HG02943 (cell line): Measurements from ENCODE around the gene APOBR.
"Not testable (repeated sequence)": the region's sequence is repeated elsewhere in the genome, so short reads cannot be mapped to it uniquely, and the experiment has no call there.

ENCODE experiments used
- ATAC-seq: cut with Tn5 transposase; IDR thresholded peaks from one replicate; pipeline ENCODE4 v1.9.1; 2021; ENCODE audit warnings: mild to moderate bottlenecking, low read depth, moderate library complexity; ENCODE audit not compliant: unreplicated experiment

The APOBR gene

GRCh38 chr16:28526201-28527099 is 32.0 kb downstream of the APOBR start:
- no peak for ATAC-seq

DNA sequence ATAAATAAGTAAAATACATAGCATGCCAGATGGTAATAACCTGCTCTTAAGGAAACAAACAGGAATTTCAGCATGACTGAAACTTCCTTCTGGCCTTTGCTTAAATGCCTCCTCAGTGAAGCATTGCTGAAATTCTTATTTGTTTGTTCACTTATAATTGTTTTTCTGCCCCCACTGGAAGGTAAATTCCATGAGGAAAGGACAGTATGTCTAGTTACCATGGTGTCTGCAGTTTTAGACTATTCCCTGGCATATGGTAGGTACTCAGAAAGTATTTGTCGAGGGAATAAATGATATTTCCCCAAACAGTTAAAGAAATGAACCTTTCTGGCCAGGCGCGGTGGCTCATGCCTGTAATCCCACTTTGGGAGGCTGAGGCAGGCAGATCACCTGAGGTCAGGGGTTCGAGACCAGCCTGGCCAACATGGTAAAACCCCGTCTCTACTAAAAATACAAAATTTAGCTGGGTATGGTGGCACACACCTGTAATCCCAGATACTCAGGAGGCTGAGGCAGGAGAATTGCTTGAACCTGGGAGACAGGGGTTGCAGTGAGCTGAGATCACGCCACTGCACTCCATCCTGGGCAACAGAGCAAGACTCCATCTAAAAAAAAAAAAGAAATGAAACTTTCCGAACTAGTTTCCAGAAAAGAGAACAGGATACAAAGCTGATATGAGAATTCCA is 32.8 kb downstream of the APOBR start:
- not testable (repeated sequence) for ATAC-seq

GRCh38 chr16:28527985-28528384 is 33.5 kb downstream of the APOBR start:
- no peak for ATAC-seq

DNA sequence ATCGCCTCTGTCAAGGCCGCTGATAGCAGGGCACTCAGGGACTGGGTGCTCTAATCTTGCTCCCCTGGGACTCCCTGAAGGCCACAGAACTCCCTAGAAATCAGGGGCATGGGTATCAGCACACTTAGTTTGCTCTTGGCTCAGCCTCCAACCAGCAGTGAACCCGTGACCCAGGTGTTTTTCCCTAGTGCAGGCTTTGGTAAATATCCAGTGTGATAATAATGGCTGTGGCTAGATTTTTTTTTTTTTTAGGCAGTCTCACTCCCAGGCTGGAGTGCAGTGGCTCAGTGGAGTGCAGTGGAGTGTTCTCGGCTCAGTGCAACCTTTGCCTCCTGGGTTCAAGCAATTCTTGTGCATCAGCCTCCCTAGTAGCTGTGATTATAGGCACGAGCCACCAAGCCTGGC is 34.0 kb downstream of the APOBR start:
- no peak for ATAC-seq

DNA sequence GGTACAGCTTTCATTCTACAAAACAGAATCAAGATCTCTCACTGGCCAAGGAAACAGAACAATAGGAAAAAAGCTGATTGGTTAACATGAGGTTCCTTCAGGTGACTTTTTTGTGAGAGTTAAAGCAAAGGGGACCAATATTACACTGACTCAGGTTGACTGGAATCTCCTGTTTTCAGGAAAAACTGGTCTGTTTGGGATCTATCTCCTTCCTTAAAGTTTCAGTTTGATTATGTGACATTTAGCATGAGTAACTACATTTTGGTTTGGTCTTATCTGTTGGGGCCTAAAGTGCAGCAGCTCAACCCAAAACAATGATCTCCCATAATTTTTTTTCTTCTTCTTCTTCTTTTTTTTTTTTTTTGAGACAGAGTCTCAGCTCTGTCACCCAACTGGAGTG is 34.7 kb downstream of the APOBR start:
- ATAC-seq, result no peak

DNA sequence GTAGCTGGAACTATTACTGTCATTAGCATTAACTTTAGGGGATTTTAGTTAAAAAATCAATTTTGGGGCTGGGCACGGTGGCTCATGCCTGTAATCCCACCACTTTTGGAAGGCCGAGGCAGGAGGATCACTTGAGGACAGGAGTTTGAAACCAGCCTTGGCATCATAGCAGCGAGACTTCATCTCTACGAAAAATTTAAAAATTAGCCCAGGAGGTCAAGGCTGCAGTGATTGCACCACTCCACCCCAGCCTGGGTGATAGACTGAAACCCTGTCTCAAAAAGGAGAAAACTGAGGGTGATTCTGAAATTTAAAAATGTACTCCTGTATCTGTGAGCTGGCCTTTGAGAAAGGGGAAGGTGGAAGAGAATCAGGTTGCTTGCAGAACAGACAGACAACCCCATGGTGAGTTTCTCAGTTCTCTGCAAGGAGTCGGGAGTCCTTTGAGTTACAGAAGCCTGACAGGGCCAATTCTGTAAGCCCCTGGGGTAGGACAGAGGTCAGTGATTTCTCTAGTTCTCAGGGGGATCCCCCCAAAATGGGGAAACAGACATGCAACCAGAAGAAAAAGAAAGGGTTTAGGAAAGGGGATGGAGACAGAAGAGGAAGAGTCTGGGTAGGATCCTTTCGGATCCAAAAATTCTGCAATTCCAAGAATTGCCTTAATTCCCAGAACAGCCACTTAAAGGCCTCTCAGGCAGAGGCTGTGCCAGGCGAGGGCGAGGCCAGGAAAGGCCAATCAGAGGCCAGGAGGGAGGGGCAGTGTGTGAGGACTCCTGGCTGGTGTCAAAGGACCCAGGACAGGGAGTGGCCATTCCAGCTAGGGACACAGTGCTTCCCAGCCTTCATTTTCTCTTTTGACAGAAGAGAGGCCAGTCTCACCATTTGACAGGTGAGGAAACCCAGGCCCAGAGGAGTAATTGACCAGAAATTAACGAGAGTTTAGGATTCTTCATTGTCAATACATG is 37.6 kb downstream of the APOBR start:
- no peak for ATAC-seq

DNA sequence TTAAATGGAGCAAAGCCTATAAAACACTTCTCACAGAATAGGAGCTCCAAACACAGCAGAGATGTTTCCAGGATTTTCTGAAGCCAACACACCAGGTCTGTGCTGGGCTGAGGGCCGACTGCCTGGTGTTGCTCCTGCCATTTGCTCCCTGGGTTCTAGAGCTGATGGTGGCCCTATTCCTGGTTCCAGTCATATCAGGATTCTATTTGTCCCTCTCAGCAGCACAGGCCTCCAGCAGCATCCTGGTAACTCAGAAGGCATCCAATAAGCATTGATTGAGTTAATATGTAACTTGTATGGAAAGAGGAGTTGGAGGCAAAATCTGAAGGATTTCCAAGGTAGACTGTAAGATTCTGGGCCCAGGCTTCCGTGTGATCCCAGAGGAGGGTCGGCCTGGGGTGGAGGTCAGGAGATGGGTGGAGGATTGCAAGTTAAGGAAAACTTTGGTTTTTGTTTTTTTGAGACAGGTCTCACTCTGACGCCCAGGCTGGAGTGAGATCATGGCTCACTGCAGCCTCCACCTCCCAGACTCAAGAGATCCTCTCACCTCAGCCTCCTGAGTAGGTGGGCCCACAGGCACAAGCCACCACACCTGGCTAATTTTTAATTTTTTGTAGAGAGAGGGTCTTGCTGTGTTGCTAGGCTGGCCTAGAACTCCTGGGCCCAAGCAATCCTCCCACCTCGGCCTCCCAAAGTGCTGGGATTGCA is 38.7 kb downstream of the APOBR start:
- ATAC-seq, result no peak

DNA sequence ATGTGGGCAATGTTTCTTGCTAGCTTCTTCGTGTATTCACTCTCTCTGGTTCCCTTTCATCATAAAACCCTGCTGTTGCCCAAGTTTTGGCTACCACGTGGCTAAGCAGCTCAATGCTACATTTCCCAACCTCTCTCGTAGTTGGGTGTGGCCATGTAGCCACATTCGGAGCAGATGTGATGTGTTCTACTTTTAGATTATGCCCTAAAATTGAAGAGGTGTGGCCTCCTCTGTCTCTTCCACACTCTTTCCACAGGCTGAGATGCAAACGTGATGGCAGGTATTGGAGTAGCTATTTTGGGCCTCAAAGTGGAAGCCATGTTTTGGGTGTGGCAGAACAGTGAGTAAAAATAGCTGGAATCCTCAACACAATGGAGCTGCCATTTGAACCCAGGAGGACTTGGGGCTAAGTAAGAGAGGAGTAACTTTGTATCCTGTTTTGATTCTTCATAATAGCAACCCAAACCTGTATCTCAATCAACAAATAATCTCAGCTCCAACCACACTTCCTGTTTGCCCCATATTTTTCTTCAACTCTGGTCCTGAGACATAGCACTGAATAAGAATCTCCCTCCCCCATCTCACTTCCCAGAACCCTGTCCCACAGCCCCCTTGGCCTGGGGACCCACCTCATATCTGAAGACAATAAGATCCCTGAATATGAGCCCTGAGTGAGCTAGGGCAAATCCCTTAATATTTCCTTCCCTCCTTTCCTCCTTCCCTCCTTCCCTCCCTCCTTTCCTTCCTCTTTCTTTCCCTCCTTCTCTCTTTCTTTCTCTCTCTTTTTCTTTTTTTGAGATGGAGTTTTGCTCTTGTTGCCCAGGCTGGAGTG is 40.3 kb downstream of the APOBR start:
- no peak for ATAC-seq

- no peak for ATAC-seq
These were observed 42.6 kb downstream of the APOBR start for GRCh38 chr16:28537076-28537475.

GRCh38 chr16:28537964-28538732 is 43.7 kb downstream of the APOBR start:
- ATAC-seq, result no peak

- no peak for ATAC-seq
These were observed 44.5 kb downstream of the APOBR start, which contains the start of gene NUPR1 for GRCh38 chr16:28538733-28539596. Gene NUPR1, minus strand, starts transcription at chr16:28538974. Its CDS starts 67 bp downstream, at chr16:28538907.

GRCh38 chr16:28540346-28540745 is 45.9 kb downstream of the APOBR start:
- no peak for ATAC-seq

GRCh38 chr16:28542646-28543045 is 48.2 kb downstream of the APOBR start:
- ATAC-seq, result no peak

DNA sequence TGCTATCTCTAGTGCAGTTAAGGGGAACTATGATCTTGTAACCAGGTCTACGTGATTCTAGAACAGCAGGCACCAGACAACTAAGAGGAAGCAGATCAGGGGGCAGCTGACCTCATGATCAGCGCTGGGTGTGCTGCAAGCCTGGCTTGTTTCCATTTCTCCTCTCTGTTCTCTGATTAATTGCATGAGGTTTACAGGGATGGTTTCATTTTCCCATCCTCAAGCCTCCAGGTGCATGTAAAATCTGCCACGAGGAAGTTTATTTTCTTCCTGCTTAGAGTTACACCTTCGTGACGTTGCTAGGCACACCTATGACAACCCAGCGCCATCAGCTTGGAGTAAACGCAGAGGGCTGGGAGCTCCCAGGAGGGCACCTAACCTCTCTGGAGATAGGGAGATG is 48.6 kb downstream of the APOBR start:
- no peak for ATAC-seq

- ATAC-seq, result no peak
These were observed 50.6 kb downstream of the APOBR start for GRCh38 chr16:28544998-28545397.

DNA sequence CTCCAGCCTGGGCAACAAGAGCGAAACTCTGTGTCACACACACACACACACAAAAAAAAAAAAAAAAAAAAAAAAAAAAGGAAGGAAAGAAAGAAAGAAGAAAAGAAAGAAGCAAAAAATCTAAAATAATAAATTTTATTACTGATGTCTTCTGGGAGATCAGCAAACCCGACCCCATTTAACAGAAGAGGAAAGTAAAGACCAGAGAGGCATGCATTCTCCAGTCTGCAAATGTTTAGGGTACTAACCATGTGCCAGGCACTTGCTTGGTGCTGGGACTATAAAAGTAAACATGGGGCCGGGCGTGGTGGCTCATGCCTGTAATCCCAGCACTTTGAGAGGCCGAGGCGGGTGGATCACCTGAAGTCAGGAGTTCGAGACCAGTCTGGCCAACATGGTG is 51.5 kb downstream of the APOBR start:
- not testable (repeated sequence) for ATAC-seq

- ATAC-seq, result no peak
These were observed 52.2 kb downstream of the APOBR start for GRCh38 chr16:28546626-28547025.
